ENCODE data around the gene CDKN2B-AS1.

The CDKN2B-AS1 gene

GRCh38 chr9:22084336-22085035 lies 89.9 kb downstream of the CDKN2B-AS1 start:
- no peak overlapping the region for H2AFZ ChIP-seq (ENCODE audit: low read depth, low read length, severe bottlenecking)
- H3F3A ChIP-seq (ENCODE audit: insufficient read depth), result no peaks in the 10 kb centered on the region
- no peaks in the 10 kb centered on the region for H3K36me3 ChIP-seq (ENCODE audit: low read length)
- TF ChIP-seq CTCF (IDR thresholded peaks at IDR 0.05; ENCODE audit: insufficient read depth, low read length, poor library complexity, severe bottlenecking) (no peak), EZH2phosphoT487 (conservative IDR thresholded peaks at IDR 0.05; ENCODE audit: low read length) (no peak)
- H3K4me2 ChIP-seq (ENCODE audit: low read depth, low read length, poor library complexity, severe bottlenecking), result no peak overlapping the region
- H3K27me3 ChIP-seq (ENCODE audit: low read length), result no peaks in the 10 kb centered on the region
- no peak overlapping the region for H3K27ac ChIP-seq (ENCODE audit: low read depth, low read length)
- no peaks in the 10 kb centered on the region for H3K9me3 ChIP-seq (ENCODE audit: insufficient read depth, low read length)
- no peak overlapping the region for H3K4me3 ChIP-seq (ENCODE audit: insufficient read depth, low read length, poor library complexity, severe bottlenecking)
- H4K20me1 ChIP-seq (ENCODE audit: low read depth, low read length), result no peaks in the 10 kb centered on the region
- H3K9me2 ChIP-seq (replicated peaks; ENCODE audit: insufficient read depth, low read length), result no peaks in the 10 kb centered on the region
- H3K9ac ChIP-seq (ENCODE audit: low read length), result no peak overlapping the region
- no peaks in the 10 kb centered on the region for H3K79me2 ChIP-seq (ENCODE audit: insufficient read depth, low read length)

DNA sequence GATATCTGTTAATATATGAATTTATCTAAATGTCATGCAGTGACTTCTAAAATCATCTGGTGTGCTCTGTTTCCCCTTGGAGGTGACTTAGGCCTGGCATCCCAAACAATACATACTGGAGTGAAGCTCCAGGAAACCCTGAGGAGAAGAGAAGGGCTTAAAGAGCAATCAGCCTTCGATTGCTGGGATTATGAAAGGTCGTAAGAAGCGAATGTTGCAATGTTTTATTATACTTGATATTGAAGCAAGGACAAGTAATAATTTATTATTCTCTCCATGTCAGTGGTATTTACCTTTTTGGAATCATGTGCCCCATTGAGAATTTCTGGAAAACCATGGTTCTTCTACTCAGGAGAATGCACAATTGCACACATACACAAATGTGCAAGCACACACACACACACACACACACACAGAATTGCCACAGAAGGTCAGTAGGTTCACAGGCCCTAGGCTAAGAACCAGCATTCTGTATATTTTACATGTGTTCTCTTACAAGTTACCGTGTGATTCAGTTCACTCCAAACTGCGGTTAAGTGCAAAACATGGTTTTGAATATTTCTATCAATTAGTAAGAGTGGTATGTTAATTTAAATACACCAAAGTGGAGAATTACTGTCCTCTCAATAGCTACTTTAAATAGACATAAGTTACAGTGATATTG lies 93.6 kb downstream of the CDKN2B-AS1 start:
- Histone ChIP-seq H3F3A (ENCODE audit: insufficient read depth) (no peaks in the 10 kb centered on the region), H3K4me3 (ENCODE audit: insufficient read depth, low read length, poor library complexity, severe bottlenecking) (no peak overlapping the region), H3K36me3 (ENCODE audit: low read length) (no peaks in the 10 kb centered on the region), H3K27ac (ENCODE audit: low read depth, low read length) (no peak overlapping the region), H3K9ac (ENCODE audit: low read length) (no peak overlapping the region), H3K79me2 (ENCODE audit: insufficient read depth, low read length) (no peaks in the 10 kb centered on the region), H2AFZ (ENCODE audit: low read depth, low read length, severe bottlenecking) (no peak overlapping the region), H4K20me1 (ENCODE audit: low read depth, low read length) (no peaks in the 10 kb centered on the region), H3K4me2 (ENCODE audit: low read depth, low read length, poor library complexity, severe bottlenecking) (no peak overlapping the region), H3K27me3 (ENCODE audit: low read length) (no peaks in the 10 kb centered on the region), H3K9me3 (ENCODE audit: insufficient read depth, low read length) (no peaks in the 10 kb centered on the region), H3K9me2 (replicated peaks; ENCODE audit: insufficient read depth, low read length) (no peaks in the 10 kb centered on the region)
- TF ChIP-seq CTCF (IDR thresholded peaks at IDR 0.05; ENCODE audit: insufficient read depth, low read length, poor library complexity, severe bottlenecking) (no peak), EZH2phosphoT487 (conservative IDR thresholded peaks at IDR 0.05; ENCODE audit: low read length) (no peak)

DNA sequence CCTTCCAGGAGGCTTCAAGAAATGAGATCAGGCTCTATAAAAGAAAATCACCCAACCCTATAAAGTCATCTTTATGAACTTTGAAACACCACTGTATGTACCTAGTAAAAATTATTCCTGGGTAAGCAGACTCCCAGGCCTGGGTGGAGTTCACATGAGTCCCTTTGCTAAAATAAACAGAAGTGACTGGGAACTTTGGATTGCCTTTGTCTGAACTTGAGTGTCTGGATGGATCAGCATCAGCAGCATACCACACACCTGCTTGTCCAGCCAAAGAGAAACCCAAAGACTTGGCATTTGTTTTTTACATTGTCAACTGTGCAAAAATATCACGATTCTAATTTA lies 94.1 kb downstream of the CDKN2B-AS1 start:
- H3K27me3 ChIP-seq (ENCODE audit: low read length), result no peaks in the 10 kb centered on the region
- no peak overlapping the region for H3K4me3 ChIP-seq (ENCODE audit: insufficient read depth, low read length, poor library complexity, severe bottlenecking)
- no peak overlapping the region for H3K4me2 ChIP-seq (ENCODE audit: low read depth, low read length, poor library complexity, severe bottlenecking)
- no peaks in the 10 kb centered on the region for H3K36me3 ChIP-seq (ENCODE audit: low read length)
- no peaks in the 10 kb centered on the region for H4K20me1 ChIP-seq (ENCODE audit: low read depth, low read length)
- no peak for TF ChIP-seq CTCF (IDR thresholded peaks at IDR 0.05; ENCODE audit: insufficient read depth, low read length, poor library complexity, severe bottlenecking)
- no peak for TF ChIP-seq EZH2phosphoT487 (conservative IDR thresholded peaks at IDR 0.05; ENCODE audit: low read length)
- no peaks in the 10 kb centered on the region for H3K9me3 ChIP-seq (ENCODE audit: insufficient read depth, low read length)
- H3K9ac ChIP-seq (ENCODE audit: low read length), result no peak overlapping the region
- H3K9me2 ChIP-seq (replicated peaks; ENCODE audit: insufficient read depth, low read length), result no peaks in the 10 kb centered on the region
- no peak overlapping the region for H2AFZ ChIP-seq (ENCODE audit: low read depth, low read length, severe bottlenecking)
- no peaks in the 10 kb centered on the region for H3F3A ChIP-seq (ENCODE audit: insufficient read depth)
- H3K79me2 ChIP-seq (ENCODE audit: insufficient read depth, low read length), result no peaks in the 10 kb centered on the region
- H3K27ac ChIP-seq (ENCODE audit: low read depth, low read length), result no peak overlapping the region

Data from SU-DHL-6 (cell line).